Measurements from ENCODE around the gene NOTUM. TPM values are rescaled to one million over a fixed set of nuclear protein-coding genes. Genes with fewer than 3 reads are reported as not detected.
A peak's percentile ranks its signal among the peaks of the same experiment; 100 is the strongest.

Gene NOTUM
- total RNA-seq, 4 donors from 2014 or later, result 0.40 TPM; not detected in 3

DNA sequence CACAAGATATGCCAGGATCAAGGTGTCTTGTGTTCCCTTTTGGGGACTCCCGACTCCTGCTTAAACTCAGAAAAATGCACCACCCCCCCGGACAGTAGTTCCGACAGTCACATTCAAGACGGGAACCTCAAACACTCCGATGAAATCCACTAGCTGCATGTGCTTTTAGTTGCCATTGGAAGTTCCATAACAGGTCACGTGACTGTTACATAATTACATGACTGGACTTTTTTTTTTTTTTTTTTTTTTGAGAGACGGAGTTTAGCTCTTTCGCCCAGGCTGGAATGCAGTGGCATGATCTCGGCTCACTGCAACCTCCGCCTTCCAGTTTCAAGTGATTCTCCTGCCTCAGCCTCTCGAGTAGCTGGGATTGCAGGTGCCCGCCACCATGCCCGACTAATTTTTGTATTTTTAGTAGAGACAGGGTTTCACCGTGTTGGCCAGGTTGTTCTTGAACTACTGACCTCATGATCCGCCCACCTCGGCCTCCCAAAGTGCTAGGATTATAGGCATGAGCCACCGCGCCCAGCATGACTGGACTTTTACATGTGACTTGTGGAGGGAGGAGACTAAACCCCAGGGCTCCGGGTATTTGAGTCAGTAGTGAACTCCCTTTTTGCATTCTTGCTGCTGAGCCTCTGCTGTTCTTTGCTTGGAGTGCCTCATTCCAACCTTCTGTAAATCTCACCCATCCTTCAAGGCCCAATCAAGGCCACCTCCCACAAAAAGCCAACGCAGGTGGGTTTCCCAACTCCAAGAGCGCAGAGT, 44.6 kb downstream of the NOTUM start:
- H3K36me3 ChIP-seq, result peaks cover 28 to 32% of the 10 kb centered on the region in 2 donors
- H3K4me3 ChIP-seq (replicated peaks in 1 of 3), result peak overlapping the region in 1 of 3 donors; percentile 96
- no peaks in the 10 kb centered on the region for H3K9me3 ChIP-seq
- no peak for TF ChIP-seq POLR2A (IDR thresholded peaks at IDR 0.05)
- TF ChIP-seq, protein P1, sequence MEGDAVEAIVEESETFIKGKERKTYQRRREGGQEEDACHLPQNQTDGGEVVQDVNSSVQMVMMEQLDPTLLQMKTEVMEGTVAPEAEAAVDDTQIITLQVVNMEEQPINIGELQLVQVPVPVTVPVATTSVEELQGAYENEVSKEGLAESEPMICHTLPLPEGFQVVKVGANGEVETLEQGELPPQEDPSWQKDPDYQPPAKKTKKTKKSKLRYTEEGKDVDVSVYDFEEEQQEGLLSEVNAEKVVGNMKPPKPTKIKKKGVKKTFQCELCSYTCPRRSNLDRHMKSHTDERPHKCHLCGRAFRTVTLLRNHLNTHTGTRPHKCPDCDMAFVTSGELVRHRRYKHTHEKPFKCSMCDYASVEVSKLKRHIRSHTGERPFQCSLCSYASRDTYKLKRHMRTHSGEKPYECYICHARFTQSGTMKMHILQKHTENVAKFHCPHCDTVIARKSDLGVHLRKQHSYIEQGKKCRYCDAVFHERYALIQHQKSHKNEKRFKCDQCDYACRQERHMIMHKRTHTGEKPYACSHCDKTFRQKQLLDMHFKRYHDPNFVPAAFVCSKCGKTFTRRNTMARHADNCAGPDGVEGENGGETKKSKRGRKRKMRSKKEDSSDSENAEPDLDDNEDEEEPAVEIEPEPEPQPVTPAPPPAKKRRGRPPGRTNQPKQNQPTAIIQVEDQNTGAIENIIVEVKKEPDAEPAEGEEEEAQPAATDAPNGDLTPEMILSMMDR (IDR thresholded peaks at IDR 0.05), result no peak
- DNase-seq, result no peak
- intact Hi-C loops (cut with DNase I), result no loop called here
- no peak overlapping the region for H3K27ac ChIP-seq
- 79 to 85% methylated on average over 21 of the region's 21 CpGs for WGBS, 2 donors
- H3K27me3 ChIP-seq, result no peaks in the 10 kb centered on the region
- peaks cover 13 to 20% of the 10 kb centered on the region in 2 donors for H3K4me1 ChIP-seq

DNA sequence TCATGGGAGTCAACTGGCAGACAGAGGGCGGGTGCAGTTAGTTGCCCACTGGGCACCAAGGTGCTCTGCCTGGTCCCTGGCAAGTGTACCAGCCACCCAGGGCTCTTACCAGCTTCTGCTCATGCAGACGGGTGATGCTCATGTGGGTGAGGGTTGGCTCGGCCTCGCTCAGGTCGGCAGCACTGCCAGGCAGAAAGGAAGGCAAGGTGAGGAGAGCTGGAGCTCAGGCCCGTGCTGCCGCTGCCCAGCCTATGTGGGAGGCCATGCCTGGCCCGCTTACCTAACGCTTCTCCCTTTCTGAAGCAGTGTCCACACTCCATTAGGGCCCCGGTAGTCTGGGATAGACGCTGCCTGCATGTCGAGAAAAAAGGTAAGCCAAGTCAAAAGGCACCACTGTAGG, 45.7 kb downstream of the NOTUM start:
- Histone ChIP-seq H3K9me3 (no peaks in the 10 kb centered on the region), H3K27me3 (no peaks in the 10 kb centered on the region), H3K4me3 (replicated peaks in 1 of 3) (no peak overlapping the region), H3K27ac (no peak overlapping the region), H3K4me1 (peaks cover 18 to 22% of the 10 kb centered on the region in 2 donors), H3K36me3 (peaks cover 24 to 32% of the 10 kb centered on the region in 2 donors)
- TF ChIP-seq POLR2A (IDR thresholded peaks at IDR 0.05), result no peak
- TF ChIP-seq, protein P1 (IDR thresholded peaks at IDR 0.05), result no peak
- intact Hi-C loops (cut with DNase I), result no loop called here
- no peak for DNase-seq
- 85 to 96% methylated on average over 8 to 11 of the region's 12 CpGs for WGBS, 2 donors

DNA sequence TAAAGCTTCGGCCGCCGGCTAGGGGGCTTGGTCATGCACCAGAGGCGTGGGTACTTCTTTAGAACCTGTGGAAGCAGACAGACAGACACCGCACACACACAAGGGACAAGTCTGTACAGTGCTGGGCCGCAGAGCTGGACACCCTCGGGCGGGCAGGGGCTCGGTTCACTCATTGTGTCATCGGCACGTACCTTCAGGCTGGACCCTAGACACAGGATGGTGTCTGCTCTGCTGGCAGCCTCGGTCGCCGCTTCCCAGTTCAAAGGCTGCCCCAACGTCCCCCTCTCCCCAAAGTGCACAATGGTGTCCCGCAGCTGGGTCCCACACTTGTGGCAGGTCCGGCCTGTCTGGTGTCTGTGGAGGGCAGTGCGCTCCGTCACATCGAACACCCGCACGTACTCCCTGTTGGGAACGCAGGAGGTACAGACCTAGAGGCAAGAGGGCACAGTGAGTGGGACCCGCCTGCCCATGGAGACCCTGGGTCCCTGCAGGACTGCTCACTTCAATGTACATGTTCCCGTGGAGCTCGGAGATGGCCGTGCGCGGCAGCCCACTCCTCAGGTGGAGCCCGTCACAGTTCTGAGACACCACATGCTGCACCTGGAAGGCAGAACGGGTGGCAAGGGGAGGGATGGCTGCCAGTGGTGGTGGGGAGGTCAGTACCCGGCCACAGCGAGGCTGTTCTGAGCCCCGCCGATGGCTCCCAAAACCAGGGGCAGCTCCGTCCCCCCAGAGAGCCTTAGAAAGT, 46.7 kb downstream of the NOTUM start:
- Histone ChIP-seq H3K4me1 (peaks cover 24 to 33% of the 10 kb centered on the region in 2 donors), H3K9me3 (no peaks in the 10 kb centered on the region), H3K4me3 (replicated peaks in 1 of 3) (no peak overlapping the region), H3K27me3 (no peaks in the 10 kb centered on the region), H3K27ac (no peak overlapping the region), H3K36me3 (peaks cover 24 to 27% of the 10 kb centered on the region in 2 donors)
- DNase-seq, result no peak
- WGBS, 2 donors, result 96% methylated on average over 24 to 26 of the region's 36 CpGs
- no peak for TF ChIP-seq POLR2A (IDR thresholded peaks at IDR 0.05)
- TF ChIP-seq, protein P1 (IDR thresholded peaks at IDR 0.05), result no peak
- intact Hi-C loops (cut with DNase I), result no loop called here

DNA sequence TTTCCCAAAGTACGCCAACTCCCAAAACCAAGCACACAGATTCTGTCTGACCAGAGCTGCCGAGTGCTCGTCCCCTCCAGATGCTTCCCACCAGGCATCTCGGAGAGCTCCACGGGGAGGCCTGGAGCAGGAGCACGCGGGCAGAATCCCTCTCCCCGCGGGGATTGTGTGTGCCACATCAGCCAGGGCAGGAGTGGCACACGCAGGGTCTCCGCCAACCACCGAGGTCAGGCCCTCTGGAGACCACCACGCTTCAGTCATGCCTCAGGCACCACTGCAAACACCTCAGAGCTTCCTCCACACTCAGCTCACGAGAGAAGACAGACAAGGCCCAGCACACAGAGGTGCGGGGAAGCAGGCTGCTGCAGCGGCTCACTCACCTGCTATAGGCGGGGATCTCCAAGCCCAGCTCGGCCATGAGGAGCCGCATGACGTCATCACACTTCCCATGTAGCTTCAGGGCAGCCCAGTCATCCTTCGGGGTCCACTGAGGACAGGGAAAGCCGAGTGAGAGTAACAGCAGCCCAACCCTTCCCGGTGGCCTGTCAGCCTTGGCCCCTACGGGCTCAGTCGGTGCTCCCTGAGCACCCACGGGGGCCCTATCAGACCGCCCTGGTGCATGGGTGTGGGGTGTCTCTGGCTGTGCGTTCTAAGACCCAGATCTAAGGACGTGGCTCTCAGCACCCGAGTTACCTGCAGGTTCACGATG, 47.4 kb downstream of the NOTUM start:
- 91 to 99% methylated on average over 21 to 28 of the region's 31 CpGs for WGBS, 2 donors
- Histone ChIP-seq H3K27ac (no peak overlapping the region), H3K36me3 (peaks cover 24 to 27% of the 10 kb centered on the region in 2 donors), H3K4me1 (peaks cover 24 to 35% of the 10 kb centered on the region in 2 donors), H3K9me3 (no peaks in the 10 kb centered on the region), H3K27me3 (no peaks in the 10 kb centered on the region), H3K4me3 (replicated peaks in 1 of 3) (no peak overlapping the region)
- intact Hi-C loops (cut with DNase I), result no loop called here
- TF ChIP-seq, protein P1 (IDR thresholded peaks at IDR 0.05), result no peak
- no peak for TF ChIP-seq POLR2A (IDR thresholded peaks at IDR 0.05)
- DNase-seq, result no peak

Measured in thyroid gland (tissue), 4 donors.